HUES64 (cell line): ENCODE measurements around the gene SPTBN4.
"Not testable (repeated sequence)": the region's sequence is repeated elsewhere in the genome, so short reads cannot be mapped to it uniquely, and the experiment has no call there.

Source experiments
- H3K27ac ChIP-seq: 2 replicates; pipeline ENCODE4 v1.7.0; 2013; ENCODE audit warnings: low read depth, low read length, inconsistent platforms
- H3K27me3 ChIP-seq: 2 replicates; pipeline ENCODE4 v1.6.1; 2013; ENCODE audit warnings: mild to moderate bottlenecking, low read length; ENCODE audit not compliant: insufficient read depth
- H3K36me3 ChIP-seq: 2 replicates; pipeline ENCODE4 v1.6.1; 2013; ENCODE audit warnings: mild to moderate bottlenecking, low read length; ENCODE audit not compliant: insufficient read depth
- H3K4me1 ChIP-seq: 2 replicates; pipeline ENCODE4 v1.6.1; 2013; ENCODE audit warnings: mild to moderate bottlenecking, low read length, moderate library complexity; ENCODE audit not compliant: insufficient read depth
- H3K4me3 ChIP-seq: 2 replicates; pipeline ENCODE4 v1.5.1; 2013; ENCODE audit warnings: mild to moderate bottlenecking, low read length, moderate library complexity
- H3K9ac ChIP-seq: 2 replicates; pipeline ENCODE4 v1.6.1; 2013; ENCODE audit warnings: mild to moderate bottlenecking, low read depth, low read length
- H3K9me3 ChIP-seq: 2 replicates; pipeline ENCODE4 v1.6.1; 2013; ENCODE audit warnings: low read depth, low read length; ENCODE audit not compliant: insufficient read depth
- WGBS: fragments of 150-250, 120-280 bp; methylation state at CpG from one replicate; pipeline ENCODE4 v1.1.7; 2013; ENCODE audit warnings: missing lambda C conversion rate; 5-methylcytosine and 5-hydroxymethylcytosine counted together

The SPTBN4 gene

GRCh38 chr19:40585241-40585981 is 118.6 kb downstream of the SPTBN4 start:
- WGBS, result 90% methylated on average over 11 of the region's 11 CpGs
- Histone ChIP-seq H3K4me3 (no peak overlapping the region), H3K27me3 (no peaks in the 10 kb centered on the region), H3K27ac (no peak overlapping the region), H3K4me1 (no peaks in the 10 kb centered on the region), H3K9ac (no peak overlapping the region), H3K9me3 (no peaks in the 10 kb centered on the region), H3K36me3 (peaks cover 35% of the 10 kb centered on the region)

- Histone ChIP-seq H3K9me3 (no peaks in the 10 kb centered on the region), H3K4me1 (no peaks in the 10 kb centered on the region), H3K27me3 (no peaks in the 10 kb centered on the region), H3K36me3 (peaks cover 29% of the 10 kb centered on the region), H3K9ac (no peak overlapping the region), H3K4me3 (no peak overlapping the region), H3K27ac (no peak overlapping the region)
- 90% methylated on average over 2 of the region's 2 CpGs for WGBS
These were observed 119.2 kb downstream of the SPTBN4 start for GRCh38 chr19:40585982-40586422.

- no peaks in the 10 kb centered on the region for H3K27me3 ChIP-seq
- H3K9me3 ChIP-seq, result no peaks in the 10 kb centered on the region
- 96% methylated on average over 14 of the region's 14 CpGs for WGBS
- H3K4me3 ChIP-seq, result no peak overlapping the region
- H3K36me3 ChIP-seq, result peaks cover 29% of the 10 kb centered on the region
- no peaks in the 10 kb centered on the region for H3K4me1 ChIP-seq
- H3K27ac ChIP-seq, result no peak overlapping the region
- no peak overlapping the region for H3K9ac ChIP-seq
These were observed 119.8 kb downstream of the SPTBN4 start for GRCh38 chr19:40586611-40587010.

GRCh38 chr19:40588110-40588854 is 121.5 kb downstream of the SPTBN4 start:
- H3K9ac ChIP-seq, result no peak overlapping the region
- no peaks in the 10 kb centered on the region for H3K9me3 ChIP-seq
- no peak overlapping the region for H3K4me3 ChIP-seq
- H3K27me3 ChIP-seq, result no peaks in the 10 kb centered on the region
- H3K27ac ChIP-seq, result no peak overlapping the region
- no peaks in the 10 kb centered on the region for H3K4me1 ChIP-seq
- WGBS, result 92% methylated on average over 19 of the region's 19 CpGs
- peaks cover 21% of the 10 kb centered on the region for H3K36me3 ChIP-seq

GRCh38 chr19:40588926-40589569 is 122.2 kb downstream of the SPTBN4 start:
- no peaks in the 10 kb centered on the region for H3K9me3 ChIP-seq
- no peak overlapping the region for H3K9ac ChIP-seq
- no peaks in the 10 kb centered on the region for H3K27me3 ChIP-seq
- no peak overlapping the region for H3K27ac ChIP-seq
- peaks cover 21% of the 10 kb centered on the region for H3K36me3 ChIP-seq
- no peaks in the 10 kb centered on the region for H3K4me1 ChIP-seq
- WGBS, result 95% methylated on average over 7 of the region's 9 CpGs
- no peak overlapping the region for H3K4me3 ChIP-seq

GRCh38 chr19:40589591-40590429 is 123.0 kb downstream of the SPTBN4 start:
- Histone ChIP-seq H3K9ac (no peak overlapping the region), H3K27me3 (no peaks in the 10 kb centered on the region), H3K36me3 (peaks cover 14% of the 10 kb centered on the region), H3K4me1 (no peaks in the 10 kb centered on the region), H3K27ac (no peak overlapping the region), H3K9me3 (no peaks in the 10 kb centered on the region), H3K4me3 (no peak overlapping the region)
- WGBS, result 95% methylated on average over 26 of the region's 26 CpGs

GRCh38 chr19:40590464-40591265 is 123.9 kb downstream of the SPTBN4 start:
- Histone ChIP-seq H3K4me3 (no peak overlapping the region), H3K9me3 (no peaks in the 10 kb centered on the region), H3K4me1 (peaks cover 2% of the 10 kb centered on the region; the same call in 1 of the 2 replicates), H3K27ac (no peak overlapping the region), H3K27me3 (no peaks in the 10 kb centered on the region), H3K36me3 (peaks cover 13% of the 10 kb centered on the region), H3K9ac (no peak overlapping the region)
- WGBS, result 93% methylated on average over 22 of the region's 22 CpGs

GRCh38 chr19:40591724-40592123 is 124.9 kb downstream of the SPTBN4 start:
- H3K9ac ChIP-seq, H3K27ac ChIP-seq, H3K27me3 ChIP-seq, H3K9me3 ChIP-seq, H3K4me1 ChIP-seq, H3K4me3 ChIP-seq: not testable (repeated sequence)
- H3K36me3 ChIP-seq, result peaks cover 11% of the 10 kb centered on the region
- WGBS, result 100% methylated on average over 4 of the region's 4 CpGs

GRCh38 chr19:40592170-40592569 is 125.4 kb downstream of the SPTBN4 start:
- H3K27me3 ChIP-seq, result peaks cover 11% of the 10 kb centered on the region
- H3K9me3 ChIP-seq, result no peaks in the 10 kb centered on the region
- H3K36me3 ChIP-seq, result peaks cover 8% of the 10 kb centered on the region; the same call in 1 of the 2 replicates
- no peak overlapping the region for H3K4me3 ChIP-seq
- H3K9ac ChIP-seq, result no peak overlapping the region
- WGBS, result 86% methylated on average over 4 of the region's 4 CpGs
- H3K4me1 ChIP-seq, result peaks cover 2% of the 10 kb centered on the region; the same call in 1 of the 2 replicates
- no peak overlapping the region for H3K27ac ChIP-seq

GRCh38 chr19:40594255-40594654 is 127.5 kb downstream of the SPTBN4 start:
- Histone ChIP-seq H3K4me1 (peaks cover 9% of the 10 kb centered on the region; the same call in 1 of the 2 replicates), H3K9ac (no peak overlapping the region), H3K9me3 (no peaks in the 10 kb centered on the region), H3K36me3 (no peaks in the 10 kb centered on the region), H3K27me3 (peaks cover 28% of the 10 kb centered on the region), H3K27ac (no peak overlapping the region), H3K4me3 (no peak overlapping the region)
- WGBS, result 31% methylated on average over 8 of the region's 8 CpGs
